Suprapubic skin (tissue), 4 donors: ENCODE data around the gene RNGTT. TPM values are rescaled to one million over a fixed set of nuclear protein-coding genes. Genes with fewer than 3 reads are reported as not detected.

Experiments used
- DNase-seq, 2 donors: peaks; one replicate each; pipeline ENCODE4 v3.0.0-alpha.2; 2019; ENCODE audit warnings: low spot score in 2 of 2
- H3K27ac ChIP-seq: fragments of 200-600 bp; sonication (generic); one replicate; pipeline ENCODE4 v1.5.1; 2019
- H3K27me3 ChIP-seq: fragments of 200-600 bp; sonication (generic); one replicate; pipeline ENCODE4 v1.5.1; 2019
- H3K36me3 ChIP-seq: fragments of 200-600 bp; sonication (generic); one replicate; pipeline ENCODE4 v1.5.1; 2019
- H3K4me1 ChIP-seq: fragments of 200-600 bp; sonication (generic); one replicate; pipeline ENCODE4 v1.5.1; 2019
- H3K4me3 ChIP-seq: fragments of 200-600 bp; sonication (generic); one replicate; pipeline ENCODE4 v1.5.1; 2019; ENCODE audit warnings: mild to moderate bottlenecking
- H3K9me3 ChIP-seq: fragments of 200-600 bp; sonication (generic); one replicate; pipeline ENCODE4 v1.5.1; 2019
- EP300 ChIP-seq: sonication (generic); formaldehyde crosslinking; IDR thresholded peaks from one replicate; pipeline ENCODE4 v1.6.1; 2017; ENCODE audit warnings: antibody characterized with exemption
- POLR2A ChIP-seq, 2 donors: fragments of 450-650 bp; IDR thresholded peaks; one replicate each; pipeline ENCODE4 v1.6.1; 2017; ENCODE audit warnings: antibody characterized with exemption in 2 of 2, mild to moderate bottlenecking in 2 of 2, moderate library complexity in 2 of 2
- POLR2AphosphoS5 ChIP-seq, 3 donors: sonication (generic); formaldehyde crosslinking; IDR thresholded peaks; one replicate each; pipeline ENCODE4 v1.6.1; 2017; ENCODE audit warnings: antibody characterized with exemption in 3 of 3
- WGBS: methylation state at CpG from one replicate; pipeline ENCODE4 v1.1.5; 2018; 5-methylcytosine and 5-hydroxymethylcytosine counted together
- total RNA-seq, 4 donors: library from RNA; depleted of rRNA; stranded (reverse); fragments of >200 nt; gene quantifications; one replicate each; pipeline ENCODE4 v1.1.0, GENCODE V29; 2016
- TF ChIP-seq, protein P1 (sequence below), 2 donors: fragments of 200-600 bp in 1 of 2; fragments of 450-650 bp in 1 of 2; sonication (generic) in 1 of 2; IDR thresholded peaks; one replicate each; pipeline ENCODE4 v1.5.1; 2016 to 2019; ENCODE audit warnings: antibody characterized with exemption in 2 of 2, mild to moderate bottlenecking in 1 of 2, moderate library complexity in 1 of 2

Gene RNGTT
- 10 to 100 TPM in 2 of 4 donors, 1 to 10 TPM in 2; 8.6 to 13.6 (median 11.6) TPM for total RNA-seq

DNA sequence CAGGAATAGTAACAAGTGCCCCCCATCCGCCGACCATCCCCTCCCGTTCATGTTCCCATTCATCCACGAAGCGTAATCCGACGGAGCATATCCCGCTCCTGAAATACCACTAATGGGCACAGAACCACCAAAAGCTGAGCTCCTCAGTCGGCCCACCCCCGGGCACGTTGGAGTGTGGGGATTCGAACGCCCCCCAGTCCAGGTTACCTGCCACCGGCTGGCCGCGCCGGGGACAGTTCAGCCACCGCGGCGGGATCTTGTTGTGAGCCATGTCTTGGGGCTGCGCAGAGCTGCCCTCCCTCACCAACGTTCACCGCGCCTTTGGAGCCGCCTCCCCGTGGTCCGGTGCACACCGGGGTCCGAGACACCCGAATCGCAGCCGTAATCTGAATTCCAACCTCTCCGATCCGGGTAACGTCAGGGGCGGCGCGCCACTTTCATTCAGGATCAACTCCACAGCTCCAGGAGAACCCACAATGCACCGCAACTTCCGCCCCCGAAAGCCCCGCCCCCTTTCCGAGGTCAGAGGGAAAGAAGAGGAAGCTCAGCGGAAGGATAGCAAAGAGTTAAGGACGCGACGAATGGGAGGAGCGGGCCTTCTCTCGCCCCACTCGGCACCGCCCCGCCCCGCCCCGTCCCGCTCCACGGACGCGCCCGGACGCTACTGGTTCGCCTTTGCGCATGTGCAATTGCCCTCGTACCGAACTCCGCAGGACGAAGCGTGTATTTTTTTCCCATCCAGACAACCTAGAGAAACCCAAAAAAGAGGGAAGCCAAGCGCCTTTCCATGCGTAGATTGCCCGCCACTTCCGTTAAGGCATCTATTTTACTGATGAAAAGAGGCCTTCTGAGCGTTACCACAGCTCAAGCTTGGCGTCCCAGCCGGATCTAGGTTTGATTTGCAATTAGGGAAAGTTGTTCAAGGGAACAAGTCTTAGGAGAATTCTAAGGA is at the start of gene RNGTT:
RNGTT (minus strand) TSS at position 480 of the 952 bp plus-strand sequence; CDS start at position 271, 209 bp downstream.
- DNase-seq: peak; percentile 98 to 99
- peak within 1 kb of the TSS; percentile 80 for H3K27ac ChIP-seq
- TF ChIP-seq, protein P1, sequence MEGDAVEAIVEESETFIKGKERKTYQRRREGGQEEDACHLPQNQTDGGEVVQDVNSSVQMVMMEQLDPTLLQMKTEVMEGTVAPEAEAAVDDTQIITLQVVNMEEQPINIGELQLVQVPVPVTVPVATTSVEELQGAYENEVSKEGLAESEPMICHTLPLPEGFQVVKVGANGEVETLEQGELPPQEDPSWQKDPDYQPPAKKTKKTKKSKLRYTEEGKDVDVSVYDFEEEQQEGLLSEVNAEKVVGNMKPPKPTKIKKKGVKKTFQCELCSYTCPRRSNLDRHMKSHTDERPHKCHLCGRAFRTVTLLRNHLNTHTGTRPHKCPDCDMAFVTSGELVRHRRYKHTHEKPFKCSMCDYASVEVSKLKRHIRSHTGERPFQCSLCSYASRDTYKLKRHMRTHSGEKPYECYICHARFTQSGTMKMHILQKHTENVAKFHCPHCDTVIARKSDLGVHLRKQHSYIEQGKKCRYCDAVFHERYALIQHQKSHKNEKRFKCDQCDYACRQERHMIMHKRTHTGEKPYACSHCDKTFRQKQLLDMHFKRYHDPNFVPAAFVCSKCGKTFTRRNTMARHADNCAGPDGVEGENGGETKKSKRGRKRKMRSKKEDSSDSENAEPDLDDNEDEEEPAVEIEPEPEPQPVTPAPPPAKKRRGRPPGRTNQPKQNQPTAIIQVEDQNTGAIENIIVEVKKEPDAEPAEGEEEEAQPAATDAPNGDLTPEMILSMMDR (IDR thresholded peaks at IDR 0.05): no peak
- peak in 1 of 2 donors; percentile 32 for TF ChIP-seq POLR2A (IDR thresholded peaks at IDR 0.05)
- peak in 1 of 3 donors; percentile 34 for TF ChIP-seq POLR2AphosphoS5 (IDR thresholded peaks at IDR 0.05)
- no peaks in the 10 kb centered on the region for H3K36me3 ChIP-seq
- WGBS: under 1% methylated on average over 56 of the region's 74 CpGs
- no peaks in the 10 kb centered on the region for H3K27me3 ChIP-seq
- H3K4me1 ChIP-seq: peaks cover 21% of the 10 kb centered on the region
- H3K9me3 ChIP-seq: no peaks in the 10 kb centered on the region
- H3K4me3 ChIP-seq: peak within 1 kb of the TSS; percentile 72

- peaks cover 11% of the 10 kb centered on the region for H3K4me1 ChIP-seq
- H3K27me3 ChIP-seq: no peaks in the 10 kb centered on the region
- 94% methylated on average over 2 of the region's 2 CpGs for WGBS
Observed at GRCh38 chr6:89011436-89011835, 48.0 kb upstream of the RNGTT start.

DNA sequence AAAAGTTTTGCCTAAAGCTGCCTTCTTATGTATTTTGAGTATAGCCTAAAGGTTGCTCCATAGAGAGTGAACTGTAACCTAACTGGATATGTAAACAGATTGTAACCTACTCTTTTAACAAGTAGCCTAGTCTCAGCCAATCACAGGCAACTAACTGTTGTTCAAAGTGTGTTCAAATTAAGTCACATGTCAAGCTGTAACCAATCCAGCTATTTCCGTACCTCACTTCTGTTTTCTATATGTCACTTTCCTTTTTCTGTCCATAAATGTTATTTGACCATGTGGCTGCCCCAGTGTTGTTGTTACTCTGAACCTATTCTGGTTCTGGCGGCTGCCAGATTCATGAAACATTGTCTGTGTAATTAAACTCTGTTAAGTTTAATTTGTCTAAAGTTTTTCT is 47.4 kb upstream of the RNGTT start:
- no peak for TF ChIP-seq EP300
- TF ChIP-seq POLR2A (IDR thresholded peaks at IDR 0.05): no peak
- TF ChIP-seq POLR2AphosphoS5 (IDR thresholded peaks at IDR 0.05): no peak
- TF ChIP-seq, protein P1 (IDR thresholded peaks at IDR 0.05): no peak

More at GRCh38 chr6:89011436-89011835, 48.0 kb upstream of the RNGTT start:
- no peaks in the 10 kb centered on the region for H3K9me3 ChIP-seq
- no peak overlapping the region for H3K4me3 ChIP-seq
- TF ChIP-seq, protein P1 (IDR thresholded peaks at IDR 0.05): no peak
- TF ChIP-seq EP300 (no peak), POLR2A (IDR thresholded peaks at IDR 0.05) (no peak), POLR2AphosphoS5 (IDR thresholded peaks at IDR 0.05) (no peak)
- DNase-seq: no peak
- H3K27ac ChIP-seq: no peak overlapping the region
- no peaks in the 10 kb centered on the region for H3K36me3 ChIP-seq

GRCh38 chr6:89009624-89010059 is 46.2 kb upstream of the RNGTT start:
- 80% methylated on average over 5 of the region's 5 CpGs for WGBS
- no peak for DNase-seq
- H3K27ac ChIP-seq: no peak overlapping the region
- TF ChIP-seq POLR2AphosphoS5 (IDR thresholded peaks at IDR 0.05) (no peak), POLR2A (IDR thresholded peaks at IDR 0.05) (no peak), EP300 (no peak)
- TF ChIP-seq, protein P1 (IDR thresholded peaks at IDR 0.05): no peak
- H3K4me3 ChIP-seq: no peak overlapping the region
- peaks cover 11% of the 10 kb centered on the region for H3K4me1 ChIP-seq
- no peaks in the 10 kb centered on the region for H3K27me3 ChIP-seq
- no peaks in the 10 kb centered on the region for H3K36me3 ChIP-seq
- no peaks in the 10 kb centered on the region for H3K9me3 ChIP-seq

More for the DNA sequence above, 47.4 kb upstream of the RNGTT start:
- H3K9me3 ChIP-seq: no peaks in the 10 kb centered on the region
- no peak overlapping the region for H3K4me3 ChIP-seq
- WGBS: 60% methylated on average over 2 of the region's 2 CpGs
- H3K27ac ChIP-seq: no peak overlapping the region
- H3K36me3 ChIP-seq: no peaks in the 10 kb centered on the region
- no peaks in the 10 kb centered on the region for H3K27me3 ChIP-seq
- peaks cover 11% of the 10 kb centered on the region for H3K4me1 ChIP-seq
- no peak for DNase-seq

DNA sequence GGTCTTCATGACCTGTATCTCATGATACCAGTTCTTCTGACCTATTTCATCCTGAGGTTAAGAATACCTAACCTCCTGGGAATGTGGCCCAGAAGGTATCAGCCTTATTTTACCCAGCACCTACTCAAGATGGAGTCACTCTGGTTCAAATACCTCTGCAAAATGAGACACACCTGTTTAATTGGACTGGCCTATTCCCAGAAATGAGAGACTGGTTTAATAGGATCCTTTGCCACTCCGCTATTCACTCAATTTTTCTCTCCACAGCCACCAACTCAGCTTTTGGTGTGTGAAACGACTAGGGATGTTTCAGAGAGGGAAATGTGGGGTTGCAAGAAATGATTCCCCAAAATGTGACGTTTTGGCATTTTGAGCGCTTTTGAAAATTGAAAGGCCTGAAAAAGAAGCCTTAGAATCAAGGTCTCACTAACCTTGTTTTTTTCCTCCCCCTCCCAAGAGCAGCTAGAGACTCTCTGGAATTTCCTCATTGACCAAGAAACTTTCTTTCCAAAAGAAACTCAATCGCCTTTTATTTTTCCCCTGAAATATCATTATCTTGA is 45.5 kb upstream of the RNGTT start:
- no peak overlapping the region for H3K27ac ChIP-seq
- H3K36me3 ChIP-seq: no peaks in the 10 kb centered on the region
- peaks cover 11% of the 10 kb centered on the region for H3K4me1 ChIP-seq
- H3K9me3 ChIP-seq: no peaks in the 10 kb centered on the region
- 89% methylated on average over 5 of the region's 5 CpGs for WGBS
- H3K27me3 ChIP-seq: no peaks in the 10 kb centered on the region
- DNase-seq: no peak
- TF ChIP-seq EP300 (no peak), POLR2AphosphoS5 (IDR thresholded peaks at IDR 0.05) (no peak), POLR2A (IDR thresholded peaks at IDR 0.05) (no peak)
- TF ChIP-seq, protein P1 (IDR thresholded peaks at IDR 0.05): no peak
- H3K4me3 ChIP-seq: no peak overlapping the region
